Measurements from ENCODE around the gene PLA2G7.

- no peak for TF ChIP-seq CTCF (IDR thresholded peaks at IDR 0.05)
- TF ChIP-seq POLR2A (IDR thresholded peaks at IDR 0.05): no peak
Measured at GRCh38 chr6:46784535-46784934, 49.4 kb upstream of the PLA2G7 start.
